HEK293 (cell line): Measurements from ENCODE around the gene EIF5A2.

Source experiments
- IKZF3 ChIP-seq: fragments of 450-650 bp; IDR thresholded peaks from 2 replicates; pipeline ENCODE4 v1.5.0; 2018; ENCODE audit warnings: missing biosample characterization, mild to moderate bottlenecking, missing genetic modification characterization, moderate library complexity
- RBAK ChIP-seq: fragments of 450-650 bp; formaldehyde crosslinking; IDR thresholded peaks from 2 replicates; pipeline ENCODE4 v1.5.1; 2016; ENCODE audit warnings: missing biosample characterization, missing genetic modification characterization
- ZFP41 ChIP-seq: fragments of 450-650 bp; formaldehyde crosslinking; IDR thresholded peaks from 2 replicates; pipeline ENCODE4 v1.5.1; 2016; ENCODE audit warnings: missing biosample characterization, missing genetic modification characterization, borderline replicate concordance
- ZNF138 ChIP-seq: fragments of 450-650 bp; formaldehyde crosslinking; IDR thresholded peaks from 2 replicates; pipeline ENCODE4 v1.5.1; 2016; ENCODE audit warnings: missing biosample characterization, missing genetic modification characterization, borderline replicate concordance
- ZNF146 ChIP-seq: fragments of 450-650 bp; formaldehyde crosslinking; IDR thresholded peaks from 2 replicates; pipeline ENCODE4 v1.5.1; 2016; ENCODE audit warnings: missing biosample characterization, missing genetic modification characterization
- ZNF174 ChIP-seq: fragments of 450-650 bp; formaldehyde crosslinking; IDR thresholded peaks from 2 replicates; pipeline ENCODE4 v1.5.0; 2017; ENCODE audit warnings: missing biosample characterization, mild to moderate bottlenecking, missing genetic modification characterization
- ZNF184 ChIP-seq: fragments of 450-650 bp; IDR thresholded peaks from 2 replicates; pipeline ENCODE4 v1.5.1; 2018; ENCODE audit warnings: missing biosample characterization, mild to moderate bottlenecking, missing genetic modification characterization
- ZNF214 ChIP-seq: fragments of 450-650 bp; formaldehyde crosslinking; IDR thresholded peaks from 2 replicates; pipeline ENCODE4 v1.5.1; 2017; ENCODE audit warnings: missing biosample characterization, mild to moderate bottlenecking, missing genetic modification characterization, borderline replicate concordance
- ZNF223 ChIP-seq: fragments of 450-650 bp; formaldehyde crosslinking; IDR thresholded peaks from 2 replicates; pipeline ENCODE4 v1.5.1; 2016; ENCODE audit warnings: missing biosample characterization, missing genetic modification characterization
- ZNF239 ChIP-seq: fragments of 450-650 bp; formaldehyde crosslinking; IDR thresholded peaks from 2 replicates; pipeline ENCODE4 v1.5.1; 2016; ENCODE audit warnings: missing biosample characterization, missing genetic modification characterization
- ZNF274 ChIP-seq, 2 experiments: fragments of 200-500 bp in 1 of 2; fragments of 450-650 bp in 1 of 2; sonication (Bioruptor generic) in 1 of 2; formaldehyde crosslinking in 1 of 2; IDR thresholded peaks; 2 replicates each; pipeline versions ENCODE4 v1.5.1 to v1.6.1; 2014 to 2016; ENCODE audit warnings: borderline replicate concordance in 1 of 2, inconsistent platforms in 1 of 2, low read length in 1 of 2, missing biosample characterization in 1 of 2, missing genetic modification characterization in 1 of 2
- ZNF302 ChIP-seq: fragments of 450-650 bp; formaldehyde crosslinking; IDR thresholded peaks from 2 replicates; pipeline ENCODE4 v1.5.1; 2016; ENCODE audit warnings: missing biosample characterization, missing genetic modification characterization, low read depth
- ZNF311 ChIP-seq: fragments of 450-650 bp; formaldehyde crosslinking; IDR thresholded peaks from 2 replicates; pipeline ENCODE4 v1.5.1; 2017; ENCODE audit warnings: missing biosample characterization, missing genetic modification characterization, borderline replicate concordance
- ZNF350 ChIP-seq: fragments of 450-650 bp; formaldehyde crosslinking; IDR thresholded peaks from 2 replicates; pipeline ENCODE4 v1.5.0; 2017; ENCODE audit warnings: missing biosample characterization, mild to moderate bottlenecking, missing genetic modification characterization
- ZNF366 ChIP-seq: fragments of 450-650 bp; formaldehyde crosslinking; conservative IDR thresholded peaks from 2 replicates; pipeline ENCODE4 v1.5.1; 2016; ENCODE audit warnings: missing biosample characterization, missing genetic modification characterization
- ZNF571 ChIP-seq: fragments of 450-650 bp; formaldehyde crosslinking; IDR thresholded peaks from 2 replicates; pipeline ENCODE4 v1.5.0; 2017; ENCODE audit warnings: missing biosample characterization, missing genetic modification characterization
- ZNF621 ChIP-seq: fragments of 450-650 bp; formaldehyde crosslinking; IDR thresholded peaks from 2 replicates; pipeline ENCODE4 v1.5.1; 2017; ENCODE audit warnings: missing biosample characterization, missing genetic modification characterization
- ZNF624 ChIP-seq: fragments of 450-650 bp; formaldehyde crosslinking; IDR thresholded peaks from 2 replicates; pipeline ENCODE4 v1.5.1; 2017; ENCODE audit warnings: missing biosample characterization, missing genetic modification characterization
- ZNF654 ChIP-seq: fragments of 450-650 bp; formaldehyde crosslinking; IDR thresholded peaks from 2 replicates; pipeline ENCODE4 v1.5.1; 2016; ENCODE audit warnings: low read depth, missing biosample characterization, missing genetic modification characterization
- ZNF660 ChIP-seq: fragments of 450-650 bp; IDR thresholded peaks from 2 replicates; pipeline ENCODE4 v1.5.1; 2018; ENCODE audit warnings: missing biosample characterization, mild to moderate bottlenecking, missing genetic modification characterization
- ZNF791 ChIP-seq: fragments of 450-650 bp; formaldehyde crosslinking; IDR thresholded peaks from 2 replicates; pipeline ENCODE4 v1.5.1; 2016; ENCODE audit warnings: missing biosample characterization, missing genetic modification characterization
- ZNF837 ChIP-seq: fragments of 450-650 bp; formaldehyde crosslinking; IDR thresholded peaks from 2 replicates; pipeline ENCODE4 v1.5.1; 2016; ENCODE audit warnings: missing biosample characterization, missing genetic modification characterization
- ZNF843 ChIP-seq: fragments of 450-650 bp; formaldehyde crosslinking; IDR thresholded peaks from 2 replicates; pipeline ENCODE4 v1.5.1; 2016; ENCODE audit warnings: missing biosample characterization, missing genetic modification characterization
- ZSCAN23 ChIP-seq: fragments of 450-650 bp; formaldehyde crosslinking; IDR thresholded peaks from 2 replicates; pipeline ENCODE4 v1.5.1; 2016; ENCODE audit warnings: missing biosample characterization, missing genetic modification characterization
- TF ChIP-seq, protein P1 (sequence below): fragments of 450-650 bp; formaldehyde crosslinking; IDR thresholded peaks from 2 replicates; pipeline ENCODE4 v1.5.1; 2017; ENCODE audit warnings: missing biosample characterization, missing genetic modification characterization
- TF ChIP-seq, protein P2 (sequence below): IDR thresholded peaks from 2 replicates; pipeline ENCODE4 v1.6.1; 2011; ENCODE audit warnings: mild to moderate bottlenecking, low read depth, low read length, borderline replicate concordance
- TF ChIP-seq, protein P3 (sequence below): fragments of 450-650 bp; formaldehyde crosslinking; IDR thresholded peaks from 2 replicates; pipeline ENCODE4 v1.5.1; 2016; ENCODE audit warnings: missing biosample characterization, missing genetic modification characterization
- TF ChIP-seq, protein P4 (sequence below): fragments of 450-650 bp; formaldehyde crosslinking; IDR thresholded peaks from 2 replicates; pipeline ENCODE4 v1.5.1; 2016; ENCODE audit warnings: missing biosample characterization, missing genetic modification characterization
- TF ChIP-seq, protein P5 (sequence below): fragments of 450-650 bp; formaldehyde crosslinking; IDR thresholded peaks from 2 replicates; pipeline ENCODE4 v1.5.1; 2016; ENCODE audit warnings: missing biosample characterization, missing genetic modification characterization
- TF ChIP-seq, protein P6 (sequence below): fragments of 450-650 bp; formaldehyde crosslinking; IDR thresholded peaks from 2 replicates; pipeline ENCODE4 v1.5.1; 2017; ENCODE audit warnings: missing biosample characterization, missing genetic modification characterization

The EIF5A2 gene

DNA sequence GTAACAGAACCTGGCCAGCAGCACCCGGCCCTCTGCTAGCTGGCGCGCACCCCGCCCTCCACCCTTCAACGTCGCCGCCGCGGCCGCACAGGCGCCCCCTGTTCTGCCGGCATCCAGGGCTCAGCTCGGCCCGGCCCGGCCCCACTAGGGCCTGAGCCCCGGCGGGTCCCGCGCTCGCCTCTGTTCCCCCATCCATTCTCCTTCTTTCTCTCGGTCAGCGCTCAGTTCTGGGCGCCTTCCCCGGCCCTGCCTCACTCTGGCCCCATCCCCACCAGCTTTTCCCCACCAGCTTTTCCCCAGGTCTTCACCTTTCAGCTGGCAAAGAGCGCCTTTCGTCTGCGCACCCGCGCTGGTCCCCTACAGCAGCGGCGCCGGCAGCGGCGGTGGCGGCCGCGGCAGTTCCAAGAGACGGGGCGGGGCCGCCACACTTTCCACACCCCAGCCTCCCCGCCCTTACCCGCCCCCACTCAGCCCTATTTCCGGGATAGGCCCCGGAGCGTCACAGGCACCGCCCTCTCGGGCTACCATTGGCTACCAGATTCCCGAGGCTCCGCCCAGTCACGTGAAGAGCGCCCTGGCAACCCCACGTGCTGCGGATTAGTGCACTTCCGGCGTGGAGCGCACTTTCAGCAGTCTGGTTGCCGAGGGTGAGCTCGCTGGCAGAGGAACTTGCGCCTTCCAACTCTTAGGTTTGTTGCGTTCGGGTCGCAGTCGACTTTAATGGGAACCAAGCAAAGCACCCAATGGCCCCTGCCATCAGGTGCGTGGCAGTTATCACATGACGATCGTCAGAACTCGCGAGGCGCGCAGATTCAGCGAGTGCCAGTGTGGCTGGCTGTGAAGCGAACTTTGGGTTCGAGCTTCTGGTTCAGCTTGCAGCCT, at the start of gene EIF5A2 (continued):
- TF ChIP-seq ZNF843 (tag by site-specific recombination) (no peak), ZNF571 (tag by site-specific recombination) (no peak), RBAK (tag by site-specific recombination) (no peak), ZNF791 (tag by site-specific recombination) (no peak), ZNF239 (tag by site-specific recombination) (no peak), ZNF621 (tag by site-specific recombination) (no peak), ZNF214 (tag by site-specific recombination) (no peak), IKZF3 (peak; percentile 60), ZNF223 (tag by site-specific recombination) (0 out of 2 replicates have a peak, but pooled peaks have one; percentile 61), ZNF146 (no peak), ZSCAN23 (tag by site-specific recombination) (no peak), ZNF302 (no peak), ZNF366 (tag by site-specific recombination) (no peak), ZNF174 (no peak), ZFP41 (tag by site-specific recombination) (no peak), ZNF184 (no peak), ZNF350 (tag by site-specific recombination) (no peak), ZNF837 (tag by site-specific recombination) (no peak), ZNF660 (tag by site-specific recombination) (peak; percentile 56), ZNF654 (no peak), ZNF138 (tag by site-specific recombination) (no peak), ZNF311 (tag by site-specific recombination) (no peak), ZNF274 (IDR thresholded peaks at IDR 0.05; ENCODE audit: low read length) (no peak), ZNF274 (tag by site-specific recombination; IDR thresholded peaks at IDR 0.05; ENCODE audit: borderline replicate concordance) (no peak), ZNF624 (tag by site-specific recombination) (no peak)
- TF ChIP-seq, protein P1, sequence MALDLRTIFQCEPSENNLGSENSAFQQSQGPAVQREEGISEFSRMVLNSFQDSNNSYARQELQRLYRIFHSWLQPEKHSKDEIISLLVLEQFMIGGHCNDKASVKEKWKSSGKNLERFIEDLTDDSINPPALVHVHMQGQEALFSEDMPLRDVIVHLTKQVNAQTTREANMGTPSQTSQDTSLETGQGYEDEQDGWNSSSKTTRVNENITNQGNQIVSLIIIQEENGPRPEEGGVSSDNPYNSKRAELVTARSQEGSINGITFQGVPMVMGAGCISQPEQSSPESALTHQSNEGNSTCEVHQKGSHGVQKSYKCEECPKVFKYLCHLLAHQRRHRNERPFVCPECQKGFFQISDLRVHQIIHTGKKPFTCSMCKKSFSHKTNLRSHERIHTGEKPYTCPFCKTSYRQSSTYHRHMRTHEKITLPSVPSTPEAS = no peak
- TF ChIP-seq, protein P2, sequence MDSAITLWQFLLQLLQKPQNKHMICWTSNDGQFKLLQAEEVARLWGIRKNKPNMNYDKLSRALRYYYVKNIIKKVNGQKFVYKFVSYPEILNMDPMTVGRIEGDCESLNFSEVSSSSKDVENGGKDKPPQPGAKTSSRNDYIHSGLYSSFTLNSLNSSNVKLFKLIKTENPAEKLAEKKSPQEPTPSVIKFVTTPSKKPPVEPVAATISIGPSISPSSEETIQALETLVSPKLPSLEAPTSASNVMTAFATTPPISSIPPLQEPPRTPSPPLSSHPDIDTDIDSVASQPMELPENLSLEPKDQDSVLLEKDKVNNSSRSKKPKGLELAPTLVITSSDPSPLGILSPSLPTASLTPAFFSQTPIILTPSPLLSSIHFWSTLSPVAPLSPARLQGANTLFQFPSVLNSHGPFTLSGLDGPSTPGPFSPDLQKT = peak; percentile 56; the same call in 1 of the 2 replicates
- TF ChIP-seq, protein P3, sequence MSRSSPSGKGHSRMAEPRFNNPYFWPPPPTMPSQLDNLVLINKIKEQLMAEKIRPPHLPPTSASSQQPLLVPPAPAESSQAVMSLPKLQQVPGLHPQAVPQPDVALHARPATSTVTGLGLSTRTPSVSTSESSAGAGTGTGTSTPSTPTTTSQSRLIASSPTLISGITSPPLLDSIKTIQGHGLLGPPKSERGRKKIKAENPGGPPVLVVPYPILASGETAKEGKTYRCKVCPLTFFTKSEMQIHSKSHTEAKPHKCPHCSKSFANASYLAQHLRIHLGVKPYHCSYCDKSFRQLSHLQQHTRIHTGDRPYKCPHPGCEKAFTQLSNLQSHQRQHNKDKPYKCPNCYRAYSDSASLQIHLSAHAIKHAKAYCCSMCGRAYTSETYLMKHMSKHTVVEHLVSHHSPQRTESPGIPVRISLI (tag by site-specific recombination) = no peak
- TF ChIP-seq, protein P4, sequence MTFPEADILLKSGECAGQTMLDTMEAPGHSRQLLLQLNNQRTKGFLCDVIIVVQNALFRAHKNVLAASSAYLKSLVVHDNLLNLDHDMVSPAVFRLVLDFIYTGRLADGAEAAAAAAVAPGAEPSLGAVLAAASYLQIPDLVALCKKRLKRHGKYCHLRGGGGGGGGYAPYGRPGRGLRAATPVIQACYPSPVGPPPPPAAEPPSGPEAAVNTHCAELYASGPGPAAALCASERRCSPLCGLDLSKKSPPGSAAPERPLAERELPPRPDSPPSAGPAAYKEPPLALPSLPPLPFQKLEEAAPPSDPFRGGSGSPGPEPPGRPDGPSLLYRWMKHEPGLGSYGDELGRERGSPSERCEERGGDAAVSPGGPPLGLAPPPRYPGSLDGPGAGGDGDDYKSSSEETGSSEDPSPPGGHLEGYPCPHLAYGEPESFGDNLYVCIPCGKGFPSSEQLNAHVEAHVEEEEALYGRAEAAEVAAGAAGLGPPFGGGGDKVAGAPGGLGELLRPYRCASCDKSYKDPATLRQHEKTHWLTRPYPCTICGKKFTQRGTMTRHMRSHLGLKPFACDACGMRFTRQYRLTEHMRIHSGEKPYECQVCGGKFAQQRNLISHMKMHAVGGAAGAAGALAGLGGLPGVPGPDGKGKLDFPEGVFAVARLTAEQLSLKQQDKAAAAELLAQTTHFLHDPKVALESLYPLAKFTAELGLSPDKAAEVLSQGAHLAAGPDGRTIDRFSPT (tag by site-specific recombination) = peak; percentile 88
- TF ChIP-seq, protein P5, sequence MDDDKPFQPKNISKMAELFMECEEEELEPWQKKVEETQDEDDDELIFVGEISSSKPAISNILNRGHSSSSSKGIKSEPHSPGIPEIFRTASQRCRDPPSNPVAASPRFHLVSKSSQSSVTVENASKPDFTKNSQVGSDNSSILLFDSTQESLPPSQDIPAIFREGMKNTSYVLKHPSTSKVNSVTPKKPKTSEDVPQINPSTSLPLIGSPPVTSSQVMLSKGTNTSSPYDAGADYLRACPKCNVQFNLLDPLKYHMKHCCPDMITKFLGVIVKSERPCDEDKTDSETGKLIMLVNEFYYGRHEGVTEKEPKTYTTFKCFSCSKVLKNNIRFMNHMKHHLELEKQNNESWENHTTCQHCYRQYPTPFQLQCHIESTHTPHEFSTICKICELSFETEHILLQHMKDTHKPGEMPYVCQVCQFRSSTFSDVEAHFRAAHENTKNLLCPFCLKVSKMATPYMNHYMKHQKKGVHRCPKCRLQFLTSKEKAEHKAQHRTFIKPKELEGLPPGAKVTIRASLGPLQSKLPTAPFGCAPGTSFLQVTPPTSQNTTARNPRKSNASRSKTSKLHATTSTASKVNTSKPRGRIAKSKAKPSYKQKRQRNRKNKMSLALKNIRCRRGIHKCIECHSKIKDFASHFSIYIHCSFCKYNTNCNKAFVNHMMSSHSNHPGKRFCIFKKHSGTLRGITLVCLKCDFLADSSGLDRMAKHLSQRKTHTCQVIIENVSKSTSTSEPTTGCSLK (tag by site-specific recombination) = no peak
- TF ChIP-seq, protein P6, sequence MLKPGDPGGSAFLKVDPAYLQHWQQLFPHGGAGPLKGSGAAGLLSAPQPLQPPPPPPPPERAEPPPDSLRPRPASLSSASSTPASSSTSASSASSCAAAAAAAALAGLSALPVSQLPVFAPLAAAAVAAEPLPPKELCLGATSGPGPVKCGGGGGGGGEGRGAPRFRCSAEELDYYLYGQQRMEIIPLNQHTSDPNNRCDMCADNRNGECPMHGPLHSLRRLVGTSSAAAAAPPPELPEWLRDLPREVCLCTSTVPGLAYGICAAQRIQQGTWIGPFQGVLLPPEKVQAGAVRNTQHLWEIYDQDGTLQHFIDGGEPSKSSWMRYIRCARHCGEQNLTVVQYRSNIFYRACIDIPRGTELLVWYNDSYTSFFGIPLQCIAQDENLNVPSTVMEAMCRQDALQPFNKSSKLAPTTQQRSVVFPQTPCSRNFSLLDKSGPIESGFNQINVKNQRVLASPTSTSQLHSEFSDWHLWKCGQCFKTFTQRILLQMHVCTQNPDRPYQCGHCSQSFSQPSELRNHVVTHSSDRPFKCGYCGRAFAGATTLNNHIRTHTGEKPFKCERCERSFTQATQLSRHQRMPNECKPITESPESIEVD (tag by site-specific recombination) = no peak
